IMR-90 (cell line): Measurements from ENCODE around the gene DPP6. TPM values are rescaled to one million over a fixed set of nuclear protein-coding genes. Genes with fewer than 3 reads are reported as not detected.

Experiments used
- ATAC-seq: fragments of 200-7000 bp; cut with Tn5 transposase; 2 replicates; pipeline ENCODE4 v1.9.1; 2020; ENCODE audit warnings: low read depth, mild to moderate bottlenecking, moderate library complexity
- BruUV-seq: library from RNA; stranded (reverse); fragments of 400-500 nt; replicated peaks from 2 replicates; lab custom pipeline; 2021; lab: Mats Ljungman, UMichigan
- CTCF ChIA-PET: fragments of 300-600 bp; formaldehyde crosslinking; extraction: SDS; loops from one replicate; lab custom pipeline; 2021; ENCODE audit warnings: antibody characterized with exemption; lab: Yijun Ruan, JAX
- POLR2A ChIA-PET: fragments of 300-600 bp; sonication (Branson Sonifier 250); formaldehyde crosslinking; loops from one replicate; lab custom pipeline; 2022; ENCODE audit warnings: antibody characterized with exemption; ENCODE audit not compliant: unreplicated experiment; lab: Charles Lee
- DNase-seq: peaks from one replicate; pipeline ENCODE4 v3.0.0; 2013
- H2AFZ ChIP-seq: replicated peaks from 2 replicates; pipeline ENCODE3; 2013; ENCODE audit warnings: low read length, mild to moderate bottlenecking; ENCODE audit not compliant: poor library complexity
- H2AK5ac ChIP-seq: 2 replicates; pipeline ENCODE4 v1.6.1; 2013; ENCODE audit warnings: low read depth, low read length, inconsistent platforms
- H2AK9ac ChIP-seq: replicated peaks from 2 replicates; pipeline ENCODE3; 2013; ENCODE audit warnings: mild to moderate bottlenecking, low read depth, low read length, moderate library complexity; ENCODE audit not compliant: poor library complexity
- H2BK120ac ChIP-seq: 2 replicates; pipeline ENCODE4 v1.6.1; 2013; ENCODE audit warnings: low read depth, low read length, inconsistent platforms
- H2BK15ac ChIP-seq: 3 replicates; pipeline ENCODE4 v1.6.1; 2013; ENCODE audit warnings: low read depth, low read length, inconsistent platforms
- H2BK20ac ChIP-seq: 2 replicates; pipeline ENCODE4 v1.6.1; 2013; ENCODE audit warnings: low read depth, mild to moderate bottlenecking, inconsistent platforms, low read length, moderate library complexity
- H2BK5ac ChIP-seq: 2 replicates; pipeline ENCODE4 v1.6.1; 2013; ENCODE audit warnings: mild to moderate bottlenecking, low read depth, low read length, inconsistent platforms; ENCODE audit not compliant: poor library complexity, severe bottlenecking
- H3K14ac ChIP-seq: replicated peaks from 2 replicates; pipeline ENCODE4 v1.6.1; 2013; ENCODE audit warnings: low read depth, low read length, inconsistent platforms
- H3K18ac ChIP-seq: 2 replicates; pipeline ENCODE4 v1.6.1; 2013; ENCODE audit warnings: low read depth, low read length, control low read depth
- H3K23ac ChIP-seq: 2 replicates; pipeline ENCODE4 v1.6.1; 2013; ENCODE audit warnings: low read depth, low read length, inconsistent platforms
- H3K27ac ChIP-seq: 2 replicates; pipeline ENCODE4 v1.5.1; 2013; ENCODE audit warnings: mild to moderate bottlenecking, control low read depth, low read length; ENCODE audit not compliant: insufficient read depth
- H3K27me3 ChIP-seq: 2 replicates; pipeline ENCODE4 v1.6.1; 2013; ENCODE audit warnings: low read length; ENCODE audit not compliant: control insufficient read depth, insufficient read depth
- H3K36me3 ChIP-seq: 2 replicates; pipeline ENCODE4 v1.6.1; 2013; ENCODE audit warnings: low read length, mixed read lengths; ENCODE audit not compliant: control insufficient read depth, insufficient read depth
- H3K4ac ChIP-seq: 2 replicates; pipeline ENCODE4 v1.6.1; 2013; ENCODE audit warnings: low read depth, low read length, inconsistent platforms
- H3K4me1 ChIP-seq: 2 replicates; pipeline ENCODE4 v1.6.1; 2013; ENCODE audit warnings: low read length, mixed read lengths; ENCODE audit not compliant: control insufficient read depth, insufficient read depth
- H3K4me2 ChIP-seq: 2 replicates; pipeline ENCODE4 v1.6.1; 2013; ENCODE audit warnings: low read depth, mild to moderate bottlenecking, control low read depth, low read length, moderate library complexity
- H3K4me3 ChIP-seq: 2 replicates; pipeline ENCODE4 v1.5.1; 2013; ENCODE audit warnings: low read depth, mild to moderate bottlenecking, control low read depth, low read length, moderate library complexity; ENCODE audit not compliant: insufficient read depth
- H3K56ac ChIP-seq: 2 replicates; pipeline ENCODE4 v1.6.1; 2013; ENCODE audit warnings: low read length, inconsistent platforms; ENCODE audit not compliant: insufficient read depth; ENCODE audit errors: extremely low read depth
- H3K79me1 ChIP-seq, 2 experiments: 2 replicates each; pipeline ENCODE4 v1.6.1; 2013; ENCODE audit warnings: low read length in 2 of 2, inconsistent platforms in 1 of 2, low read depth in 1 of 2
- H3K9ac ChIP-seq: 2 replicates; pipeline ENCODE4 v1.6.1; 2013; ENCODE audit warnings: low read depth, low read length, control low read depth
- H3K9me1 ChIP-seq: 2 replicates; pipeline ENCODE4 v1.6.1; 2013; ENCODE audit warnings: low read length, inconsistent platforms; ENCODE audit not compliant: insufficient read depth
- H3K9me3 ChIP-seq: 2 replicates; pipeline ENCODE4 v1.6.1; 2013; ENCODE audit warnings: low read length; ENCODE audit not compliant: control insufficient read depth, insufficient read depth
- H4K20me1 ChIP-seq: 2 replicates; pipeline ENCODE4 v1.6.1; 2013; ENCODE audit warnings: low read length, inconsistent platforms; ENCODE audit not compliant: insufficient read depth
- H4K5ac ChIP-seq: 2 replicates; pipeline ENCODE4 v1.6.1; 2013; ENCODE audit warnings: mild to moderate bottlenecking, low read depth, low read length, control low read depth
- H4K8ac ChIP-seq, 2 experiments: 2 replicates each; pipeline ENCODE4 v1.6.1; 2013; ENCODE audit warnings: low read depth in 2 of 2, low read length in 2 of 2, control low read depth in 1 of 2, inconsistent platforms in 1 of 2
- H4K91ac ChIP-seq: 2 replicates; pipeline ENCODE4 v1.6.1; 2013; ENCODE audit warnings: low read depth, low read length, inconsistent platforms; ENCODE audit not compliant: insufficient read depth
- BHLHE40 ChIP-seq: fragments of 150-350 bp; IDR thresholded peaks from 2 replicates; pipeline ENCODE4 v1.6.1; 2016; ENCODE audit warnings: mild to moderate bottlenecking, low read depth, low read length
- CEBPB ChIP-seq: IDR thresholded peaks from 2 replicates; pipeline ENCODE4 v1.6.1; 2012; ENCODE audit warnings: low read depth, low read length, improper control_type of control experiment
- CHD1 ChIP-seq: IDR thresholded peaks from 2 replicates; pipeline ENCODE4 v1.6.1; 2012; ENCODE audit warnings: low read depth, low read length, improper control_type of control experiment
- CTCF ChIP-seq: conservative IDR thresholded peaks from 2 replicates; pipeline ENCODE4 v1.5.1; 2012; ENCODE audit warnings: mild to moderate bottlenecking, low read depth, low read length, improper control_type of control experiment
- ELK1 ChIP-seq: fragments of 150-350 bp; IDR thresholded peaks from 2 replicates; pipeline ENCODE4 v1.6.1; 2016; ENCODE audit warnings: low read depth, mild to moderate bottlenecking, low read length, moderate library complexity, borderline replicate concordance
- FOS ChIP-seq: fragments of 150-350 bp; IDR thresholded peaks from 2 replicates; pipeline ENCODE4 v1.6.1; 2016; ENCODE audit warnings: low read depth, low read length
- MAFK ChIP-seq: IDR thresholded peaks from 2 replicates; pipeline ENCODE4 v1.6.1; 2012; ENCODE audit warnings: low read depth, low read length, improper control_type of control experiment
- MAZ ChIP-seq: IDR thresholded peaks from 2 replicates; pipeline ENCODE4 v1.6.1; 2012; ENCODE audit warnings: low read depth, mild to moderate bottlenecking, low read length, improper control_type of control experiment, moderate library complexity, borderline replicate concordance
- MXI1 ChIP-seq: IDR thresholded peaks from 2 replicates; pipeline ENCODE4 v1.6.1; 2012; ENCODE audit warnings: low read depth, mild to moderate bottlenecking, low read length, moderate library complexity, borderline replicate concordance
- NFE2L2 ChIP-seq: fragments of 150-350 bp; IDR thresholded peaks from 2 replicates; pipeline ENCODE4 v1.6.1; 2016; ENCODE audit warnings: low read depth, mild to moderate bottlenecking, low read length
- POLR2A ChIP-seq: IDR thresholded peaks from 2 replicates; pipeline ENCODE4 v1.6.1; 2012; ENCODE audit warnings: mild to moderate bottlenecking, low read depth, low read length
- RAD21 ChIP-seq: IDR thresholded peaks from 2 replicates; pipeline ENCODE4 v1.6.1; 2012; ENCODE audit warnings: low read length, improper control_type of control experiment
- RCOR1 ChIP-seq: IDR thresholded peaks from 2 replicates; pipeline ENCODE4 v1.6.1; 2012; ENCODE audit warnings: mild to moderate bottlenecking, low read length, improper control_type of control experiment; ENCODE audit not compliant: insufficient replicate concordance
- RFX5 ChIP-seq: IDR thresholded peaks from 2 replicates; pipeline ENCODE4 v1.8.0; 2012; ENCODE audit warnings: low read depth, mild to moderate bottlenecking, low read length, moderate library complexity
- SMC3 ChIP-seq: fragments of 150-350 bp; IDR thresholded peaks from 2 replicates; pipeline ENCODE4 v1.6.1; 2016; ENCODE audit warnings: low read depth, mild to moderate bottlenecking, antibody characterized with exemption, low read length, moderate library complexity
- USF2 ChIP-seq: fragments of 150-350 bp; IDR thresholded peaks from 2 replicates; pipeline ENCODE4 v1.6.1; 2017; ENCODE audit warnings: mild to moderate bottlenecking, antibody characterized with exemption, low read length, low read depth
- WGBS, 2 experiments: methylation state at CpG; one replicate each; pipeline versions ENCODE4 v1.1.5 to v1.1.7; 2013; ENCODE audit warnings: missing lambda C conversion rate in 2 of 2; ENCODE audit not compliant: insufficient read length in 1 of 2; ENCODE audit errors: extremely low coverage in 2 of 2; 5-methylcytosine and 5-hydroxymethylcytosine counted together
- dilution Hi-C: fragments of 300-500 bp; cut with HindIII; formaldehyde crosslinking; loops from one replicate; pipeline ENCODE4 v1.14.3; 2018; ENCODE audit warnings: low sequenced_read_pairs; ENCODE audit not compliant: unreplicated experiment
- in situ Hi-C: fragments of 300-500 bp; cut with MboI; formaldehyde crosslinking; loops from 3 replicates; pipeline ENCODE4 v1.14.3; 2019; ENCODE audit warnings: low sequenced_read_pairs, inconsistent platforms, mixed read lengths
- intact Hi-C: fragments of 100-400 bp; cut with micrococcal nuclease; formaldehyde crosslinking; loops from 2 replicates; pipeline ENCODE4 v1.10.0; 2022
- polyA plus RNA-seq, 3 experiments: library from polyadenylated mRNA; depleted of rRNA; stranded (reverse); fragments of >200 nt; gene quantifications; 2 replicates each; pipeline ENCODE4 v1.2.3, GENCODE V29; 2012; ENCODE audit warnings: low replicate concordance in 1 of 3
- total RNA-seq: library from RNA; depleted of rRNA; stranded (reverse); fragments of >200 nt; gene quantifications from 2 replicates; pipeline ENCODE4 v1.2.3, GENCODE V29; 2012

DPP6 gene
- total and polyA plus RNA-seq, 2 of the 4 experiments (the other 2 are of a cell fraction), result not detected

GRCh38 chr7:154854836-154855235 is 802.6 kb downstream of the DPP6 start:
- Histone ChIP-seq H4K91ac (no peak overlapping the region), H2BK5ac (no peak overlapping the region), H3K14ac (no peak overlapping the region), H3K9me1 (no peaks in the 10 kb centered on the region), H3K27me3 (no peaks in the 10 kb centered on the region), H3K9me3 (peaks cover 51% of the 10 kb centered on the region), H4K20me1 (no peaks in the 10 kb centered on the region), H2AK5ac (no peak overlapping the region), H3K27ac (no peak overlapping the region), H3K23ac (no peak overlapping the region), H3K36me3 (no peaks in the 10 kb centered on the region), H3K79me1 (no peaks in the 10 kb centered on the region), H3K4me3 (no peak overlapping the region), H2AK9ac (no peak overlapping the region), H3K4ac (no peak overlapping the region), H2AFZ (no peak overlapping the region), H2BK120ac (no peak overlapping the region), H3K4me2 (no peak overlapping the region), H3K9ac (no peak overlapping the region), H3K56ac (no peak overlapping the region), H3K4me1 (no peaks in the 10 kb centered on the region), H2BK20ac (no peak overlapping the region), H3K18ac (no peak overlapping the region), H4K8ac (no peak overlapping the region), H2BK15ac (no peak overlapping the region), H4K5ac (no peak overlapping the region)
- TF ChIP-seq MAFK (no peak), CHD1 (no peak), RAD21 (no peak), FOS (no peak), RCOR1 (no peak), USF2 (no peak), BHLHE40 (no peak), SMC3 (no peak), RFX5 (no peak), POLR2A (no peak), NFE2L2 (no peak), MAZ (no peak), ELK1 (no peak), CEBPB (no peak), MXI1 (no peak), CTCF (no peak)
- 80% methylated on average over 11 of the region's 14 CpGs; no CpG with 5 or more reads in 1 of the 2 experiments for WGBS, 2 experiments
- dilution Hi-C loops (no loop called here), intact Hi-C loops (no loop called here), in situ Hi-C loops (no loop called here)
- ATAC-seq (no peak), DNase-seq (no peak)
- no TSS peak for BruUV-seq
- CTCF ChIA-PET, result no interaction called here
- POLR2A ChIA-PET, result no interaction called here
